WI38 (cell line): ENCODE data around the gene KIAA1549.
"Not testable (repeated sequence)": the region's sequence is repeated elsewhere in the genome, so short reads cannot be mapped to it uniquely, and the experiment has no call there.

Source experiments
- H3K4me3 ChIP-seq: 2 replicates; pipeline ENCODE4 v1.5.1; 2011; ENCODE audit warnings: low read depth, mild to moderate bottlenecking, control low read depth, low read length
- CTCF ChIP-seq: IDR thresholded peaks from 2 replicates; pipeline ENCODE4 v1.5.1; 2012; ENCODE audit warnings: low read depth, mild to moderate bottlenecking, control low read depth, low read length

The KIAA1549 gene

GRCh38 chr7:138980563-138981291, 462 bp downstream of the KIAA1549 start:
- no peak for TF ChIP-seq CTCF
- peak overlapping the region; percentile 61 for H3K4me3 ChIP-seq

- peak overlapping the region; percentile 61 for H3K4me3 ChIP-seq
- TF ChIP-seq CTCF, result no peak
Measured at GRCh38 chr7:138979988-138980562, 1.1 kb downstream of the KIAA1549 start.

GRCh38 chr7:138979226-138979979, 1.8 kb downstream of the KIAA1549 start:
- H3K4me3 ChIP-seq, result no peak overlapping the region; the same call in 1 of the 2 replicates
- no peak for TF ChIP-seq CTCF

- H3K4me3 ChIP-seq, result no peak overlapping the region
- TF ChIP-seq CTCF, result no peak
Measured at GRCh38 chr7:138978541-138979184, 2.5 kb downstream of the KIAA1549 start.

- H3K4me3 ChIP-seq, result not testable (repeated sequence)
Measured at GRCh38 chr7:138976161-138976560, 5.0 kb downstream of the KIAA1549 start.

- TF ChIP-seq CTCF, result no peak
- no peak overlapping the region for H3K4me3 ChIP-seq
Measured at GRCh38 chr7:138975343-138976104, 5.7 kb downstream of the KIAA1549 start.

GRCh38 chr7:138974675-138975292, 6.4 kb downstream of the KIAA1549 start:
- TF ChIP-seq CTCF, result no peak
- H3K4me3 ChIP-seq, result no peak overlapping the region
